ENCODE data around the gene KPNA6.

- TF ChIP-seq BHLHE40 (IDR thresholded peaks at IDR 0.05; ENCODE audit: borderline replicate concordance) = no peak
- TF ChIP-seq FOXA1 (IDR thresholded peaks at IDR 0.05) = no peak
- TF ChIP-seq ZNF384 (IDR thresholded peaks at IDR 0.05) = no peak
- TF ChIP-seq ARNT (IDR thresholded peaks at IDR 0.05) = no peak
- TF ChIP-seq FOXK2 (IDR thresholded peaks at IDR 0.05) = no peak
- no peak for TF ChIP-seq HDGF (IDR thresholded peaks at IDR 0.05; ENCODE audit: borderline replicate concordance)
- no peak for TF ChIP-seq CTBP1 (IDR thresholded peaks at IDR 0.05; ENCODE audit: borderline replicate concordance)
- TF ChIP-seq FOXM1 (IDR thresholded peaks at IDR 0.05; ENCODE audit: borderline replicate concordance) = no peak
- TF ChIP-seq SUZ12 (IDR thresholded peaks at IDR 0.05) = no peak
These were observed 91.3 kb downstream of the KPNA6 start for GRCh38 chr1:32199043-32199716.
